T-helper 2 cell treated with Interferon-gamma antibody and Interleukin-4, amounts not matched to agents 100 ng/mL and 5 ng/mL, for 36 hours (primary cell): ENCODE measurements around the gene DCC. TPM values are rescaled to one million over a fixed set of nuclear protein-coding genes. Genes with fewer than 3 reads are reported as not detected.

ENCODE experiments used
- intact Hi-C: fragments of 100-400 bp; cut with micrococcal nuclease; formaldehyde crosslinking; loops from one replicate; pipeline ENCODE4 v1.15.1; 2023
- total RNA-seq: library from RNA; stranded (reverse); gene quantifications from 2 replicates; pipeline ENCODE4 v1.2.3, GENCODE V29; 2022

The DCC gene
- total RNA-seq, 1 donor from 2014 or later = not detected

DNA sequence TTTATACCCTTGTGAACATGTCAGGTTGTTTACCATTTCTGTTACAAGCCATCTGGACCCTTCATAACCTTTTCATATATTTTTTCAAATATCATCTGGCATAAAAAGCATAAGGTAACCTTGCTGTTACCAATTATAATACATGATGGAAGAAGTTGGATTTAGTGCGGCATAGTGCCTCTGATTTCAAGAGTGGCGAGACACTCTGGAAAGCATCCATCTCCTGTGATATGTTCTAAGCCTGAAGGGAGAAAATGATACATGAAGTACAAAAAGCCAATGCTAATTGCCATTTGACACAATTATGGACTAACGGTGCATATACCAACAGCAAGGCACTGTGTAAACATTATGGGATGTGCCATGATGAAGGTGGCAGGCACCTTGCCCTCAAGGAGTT lies 75.1 kb downstream of the DCC start:
- intact Hi-C loops = no loop called here

DNA sequence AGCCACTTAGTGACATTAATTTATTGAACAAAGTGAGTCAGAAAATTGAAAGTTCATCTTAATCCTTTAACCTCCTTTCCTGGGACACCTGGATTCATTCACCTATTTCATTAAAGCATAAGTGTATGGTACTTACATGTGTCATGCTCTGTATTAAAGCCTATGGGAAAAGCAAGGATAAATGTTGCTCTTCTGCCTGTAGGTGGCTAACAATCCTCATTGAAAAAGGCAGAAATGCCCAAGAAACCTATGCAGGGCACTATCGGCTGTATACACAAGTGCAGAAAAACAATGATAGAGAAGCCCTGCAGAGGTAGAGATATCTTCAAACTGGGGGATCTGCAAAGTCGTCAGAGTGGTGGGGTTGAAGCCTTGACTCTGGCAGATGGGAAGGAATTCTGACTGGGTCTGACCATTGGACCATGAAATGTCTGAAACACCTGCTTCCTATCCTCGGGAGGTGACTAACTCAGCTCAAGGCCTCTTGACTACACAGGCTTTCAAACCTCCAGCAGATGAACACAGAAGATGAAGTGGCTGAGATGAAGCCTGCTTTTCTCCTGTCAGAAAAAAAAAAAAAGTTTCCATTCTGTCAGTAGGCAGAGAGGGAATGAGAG lies 83.1 kb downstream of the DCC start:
- intact Hi-C loops = no loop called here

DNA sequence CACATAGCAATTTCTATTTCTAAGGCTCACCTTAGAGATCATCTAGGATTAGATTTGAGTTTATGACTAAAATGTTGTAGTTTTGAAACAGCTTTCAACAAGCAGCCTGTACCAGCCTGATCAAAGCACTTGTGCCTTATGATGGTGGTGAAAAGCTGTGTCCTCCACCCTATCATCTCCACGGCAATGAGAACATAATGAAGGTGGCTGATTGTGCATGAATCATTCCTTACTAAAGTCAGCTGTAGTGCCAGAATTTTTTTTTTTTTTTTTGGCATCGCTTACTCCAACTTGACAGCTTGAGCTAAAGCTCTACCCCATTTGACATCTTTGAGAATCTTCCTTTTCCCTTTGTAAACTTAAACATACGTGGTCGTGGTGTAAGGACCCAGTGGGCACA lies 86.0 kb downstream of the DCC start:
- intact Hi-C loops = no loop called here

DNA sequence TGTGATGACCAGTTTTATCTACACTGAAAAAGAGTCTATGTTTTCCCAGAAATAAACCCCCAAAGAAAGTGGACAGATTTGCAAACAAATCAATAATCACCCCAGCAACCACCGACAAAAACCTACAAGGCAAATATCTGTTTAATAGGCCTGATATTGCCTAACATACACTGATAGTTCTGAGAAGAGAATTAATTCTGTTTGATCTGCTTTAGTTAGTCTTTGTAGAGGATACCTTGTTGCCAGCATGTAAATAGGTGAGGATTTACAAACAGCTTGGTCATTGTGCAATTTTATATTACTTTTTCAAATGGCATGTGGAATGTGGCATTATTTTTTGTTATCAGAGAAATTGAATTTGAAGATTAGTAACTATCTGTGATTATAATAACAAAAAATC lies 86.5 kb downstream of the DCC start:
- intact Hi-C loops = no loop called here

DNA sequence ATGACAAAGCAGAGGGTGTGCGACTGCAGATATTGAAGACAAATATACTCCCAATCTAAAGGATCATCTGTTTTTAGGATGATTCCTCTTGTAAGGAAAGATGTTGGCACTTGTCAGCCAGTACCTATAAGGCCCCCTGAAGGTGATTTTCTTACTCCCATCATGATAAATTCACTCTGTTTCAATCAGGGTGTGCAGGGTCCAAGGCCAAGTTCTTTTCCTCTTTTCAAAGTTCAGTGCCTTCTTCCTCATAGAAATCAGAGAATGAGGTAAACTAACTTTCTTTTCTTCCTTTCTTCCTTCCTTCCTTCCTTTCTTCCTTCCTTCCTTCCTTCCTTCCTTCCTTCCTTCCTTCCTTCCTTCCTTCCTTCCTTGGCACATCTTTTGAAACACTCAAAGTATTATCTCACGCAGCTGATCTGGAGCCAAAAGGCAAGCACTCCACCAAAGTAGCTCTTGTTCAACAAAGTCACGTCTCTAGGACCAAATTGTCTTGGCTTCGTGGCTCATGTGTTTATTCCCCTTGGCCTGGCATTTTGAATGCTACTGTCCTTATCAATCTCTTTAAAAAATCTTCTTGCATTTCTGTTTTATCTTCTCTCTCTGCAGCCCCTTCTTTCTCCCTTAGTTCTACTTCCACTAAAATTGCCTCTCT lies 87.7 kb downstream of the DCC start:
- intact Hi-C loops = no loop called here

DNA sequence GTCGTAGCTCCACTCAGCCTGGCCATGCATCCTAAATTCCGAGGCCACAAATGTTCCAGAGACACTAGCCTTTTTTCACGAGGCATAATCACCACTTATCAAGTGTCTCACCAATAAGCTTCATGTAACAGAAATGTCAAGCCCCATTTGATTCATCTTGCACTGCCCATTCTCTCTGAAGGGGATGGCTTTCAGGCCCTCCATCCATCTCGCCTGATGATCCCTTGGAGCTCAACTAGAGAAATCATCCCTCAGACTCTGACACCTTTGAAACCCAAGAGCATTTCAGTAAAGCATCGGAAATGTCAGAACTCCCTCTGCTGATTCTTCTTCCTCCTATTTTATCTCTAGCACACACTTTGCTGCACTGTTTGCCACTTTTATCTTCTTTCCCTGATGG lies 91.7 kb downstream of the DCC start:
- intact Hi-C loops = no loop called here

DNA sequence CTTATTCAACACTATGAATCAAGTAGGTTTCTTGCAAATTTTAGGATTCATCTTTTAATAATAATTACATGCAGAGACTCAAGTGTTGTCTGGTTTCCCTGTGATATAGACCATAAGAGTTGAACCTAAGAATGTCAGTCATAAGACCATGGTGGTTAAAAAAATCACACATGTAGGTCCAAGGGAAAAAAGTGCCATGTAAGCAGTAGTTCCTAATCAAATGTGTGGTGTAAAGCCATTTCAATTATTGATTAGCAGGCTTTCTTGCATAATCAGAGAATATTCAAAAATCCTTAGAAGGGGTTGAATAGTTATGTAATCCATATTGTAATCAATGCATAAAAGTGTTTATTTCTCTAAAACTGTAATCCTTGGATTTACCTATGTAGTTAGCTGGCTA lies 93.8 kb downstream of the DCC start:
- intact Hi-C loops = no loop called here

DNA sequence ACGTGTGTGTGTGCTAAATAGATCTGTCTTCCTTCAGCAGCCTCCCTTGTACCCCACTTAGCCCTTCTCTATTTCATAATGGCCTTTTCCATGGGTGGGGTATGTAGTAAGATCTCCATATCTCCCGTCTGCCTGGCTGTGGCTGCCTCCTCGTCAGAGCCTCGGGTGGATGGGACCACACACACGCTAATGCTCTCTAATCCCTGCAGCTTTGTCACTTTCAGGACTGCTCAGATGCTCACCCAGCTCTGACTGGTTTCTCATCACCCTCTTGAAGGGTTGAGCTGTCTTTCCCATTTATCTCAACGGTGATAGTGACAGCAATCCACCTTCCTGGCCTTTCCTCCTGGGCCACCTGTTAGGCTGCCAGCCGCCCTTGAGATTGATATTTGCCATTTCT lies 95.3 kb downstream of the DCC start:
- intact Hi-C loops = no loop called here

DNA sequence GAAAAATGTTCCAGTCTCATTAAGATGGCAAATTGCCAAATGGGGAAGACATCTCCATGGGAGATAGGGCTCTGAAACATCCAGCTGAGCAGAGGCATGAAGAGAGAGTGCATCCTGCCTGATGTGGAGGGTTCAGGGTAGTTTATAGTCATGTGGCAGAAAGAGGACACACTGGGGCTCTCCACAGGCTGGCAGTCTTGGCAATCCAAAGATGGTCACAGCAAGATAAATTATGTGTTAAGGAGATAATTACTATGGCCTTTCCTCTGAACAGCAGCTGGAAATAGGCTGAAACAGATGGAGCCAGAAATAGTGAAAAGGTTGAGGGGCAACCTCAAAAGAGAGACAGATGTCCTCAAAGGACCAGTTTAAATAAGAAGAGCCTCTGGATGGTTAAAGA lies 97.2 kb downstream of the DCC start:
- intact Hi-C loops = no loop called here

DNA sequence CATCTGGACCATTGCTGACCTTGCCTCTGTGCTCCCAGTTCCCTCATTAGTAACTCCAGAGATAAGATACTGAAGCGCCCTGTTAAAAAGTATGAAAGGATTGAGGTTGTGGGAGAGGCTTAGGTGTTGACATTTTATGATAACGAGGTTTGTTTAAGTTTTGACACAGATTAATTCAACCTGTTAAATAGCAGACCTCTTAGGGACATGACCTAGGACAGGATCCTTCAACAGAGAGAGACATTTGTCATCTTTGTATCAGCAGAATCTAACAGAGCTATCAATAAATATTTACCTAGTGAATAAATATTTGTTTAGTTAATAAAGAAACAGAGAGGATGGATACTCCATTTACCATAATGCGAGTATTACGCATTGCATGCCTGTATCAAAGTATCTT lies 99.5 kb downstream of the DCC start:
- intact Hi-C loops = no loop called here

DNA sequence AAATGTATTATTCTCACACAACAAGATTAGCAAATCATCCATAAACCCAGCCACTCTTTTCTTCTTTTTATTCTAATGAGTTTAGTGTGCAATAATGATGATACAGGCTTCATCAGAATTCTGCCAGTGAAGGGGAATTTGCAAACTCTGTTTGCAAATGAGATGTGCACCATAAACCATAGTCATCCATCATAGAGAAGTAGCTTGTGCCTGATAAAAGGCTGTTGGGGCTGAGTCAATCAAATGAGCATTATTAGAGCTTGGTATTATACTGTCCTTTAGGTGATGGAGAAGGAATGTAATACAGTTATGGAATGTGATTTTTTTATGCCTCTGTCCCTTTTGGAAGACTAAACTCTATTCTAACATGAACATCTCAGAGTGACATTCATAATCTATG lies 101.8 kb downstream of the DCC start:
- intact Hi-C loops = no loop called here

DNA sequence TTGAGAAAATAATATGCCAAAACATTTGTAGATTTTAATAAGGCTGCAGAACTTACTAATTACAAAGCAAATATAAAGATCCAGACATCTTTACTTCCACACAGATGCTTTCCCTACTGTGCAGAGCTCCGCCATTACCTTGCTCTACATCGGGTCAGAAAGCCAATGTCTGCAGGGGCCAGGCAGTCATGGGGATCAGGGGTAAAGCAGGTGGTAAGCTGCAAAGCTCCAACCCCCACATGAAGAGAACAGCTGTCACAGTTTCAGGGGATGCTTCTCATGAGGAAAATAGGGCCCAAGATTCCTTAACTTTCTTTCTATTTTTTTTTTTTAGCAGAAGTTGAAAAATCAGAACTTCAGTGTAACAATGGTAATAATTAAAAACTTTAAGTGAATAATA lies 102.7 kb downstream of the DCC start:
- intact Hi-C loops = no loop called here

DNA sequence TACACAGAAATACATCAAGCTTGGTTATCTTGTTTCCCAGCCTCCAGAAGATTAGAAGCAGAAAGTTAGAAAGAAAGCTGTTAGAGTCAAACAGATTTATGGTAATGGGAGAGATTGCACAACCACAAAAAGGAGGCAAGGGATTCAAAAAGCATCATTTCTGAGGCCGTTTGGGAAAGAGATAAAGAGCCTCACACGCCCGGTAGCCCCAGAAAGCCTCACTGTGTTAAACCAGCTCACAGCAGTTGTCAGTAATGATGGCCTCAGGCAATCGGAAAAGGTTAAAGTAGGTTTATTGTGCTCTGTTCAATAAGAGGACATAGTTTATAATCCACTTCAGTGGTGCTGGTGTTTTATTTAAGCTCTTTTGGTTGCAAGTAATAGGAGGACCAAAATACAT lies 111.3 kb downstream of the DCC start:
- intact Hi-C loops = no loop called here

DNA sequence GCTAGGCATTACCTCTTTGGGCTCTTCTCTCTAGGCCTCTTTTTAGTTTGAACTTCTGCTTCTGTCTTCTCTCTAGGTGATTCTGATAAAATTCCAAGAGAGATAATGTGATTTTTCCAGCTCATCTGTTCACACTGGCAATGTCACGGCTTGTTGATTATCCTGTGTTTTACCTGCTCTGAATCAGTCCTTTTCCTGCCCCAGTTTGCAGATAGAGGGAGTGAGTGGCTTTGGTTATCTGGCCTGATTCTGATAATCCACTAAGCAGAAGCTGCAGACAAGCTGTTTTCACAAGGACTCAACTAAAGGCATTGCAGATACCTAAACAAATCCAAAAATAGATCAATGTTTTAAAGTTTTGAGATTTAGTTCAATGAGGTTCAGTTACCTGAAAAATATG lies 111.9 kb downstream of the DCC start:
- intact Hi-C loops = no loop called here

DNA sequence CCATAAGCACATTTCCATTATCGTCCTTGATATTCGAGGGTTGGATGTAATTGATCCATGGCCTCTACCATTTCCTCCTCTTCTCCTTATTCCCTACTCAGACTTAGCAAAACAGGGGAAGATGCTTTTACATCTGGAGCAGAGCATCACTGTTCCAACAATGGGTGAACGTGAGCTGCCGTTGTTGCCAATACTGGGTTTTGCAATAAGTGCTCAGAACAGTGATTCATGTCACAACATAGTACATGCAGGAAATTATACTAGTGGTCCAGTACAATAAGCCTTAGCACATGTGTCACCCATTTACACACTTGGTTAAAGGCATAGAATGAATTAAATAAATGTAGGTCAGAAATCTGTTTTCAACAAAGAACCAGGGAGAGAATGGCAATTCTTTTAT lies 112.4 kb downstream of the DCC start:
- intact Hi-C loops = no loop called here

DNA sequence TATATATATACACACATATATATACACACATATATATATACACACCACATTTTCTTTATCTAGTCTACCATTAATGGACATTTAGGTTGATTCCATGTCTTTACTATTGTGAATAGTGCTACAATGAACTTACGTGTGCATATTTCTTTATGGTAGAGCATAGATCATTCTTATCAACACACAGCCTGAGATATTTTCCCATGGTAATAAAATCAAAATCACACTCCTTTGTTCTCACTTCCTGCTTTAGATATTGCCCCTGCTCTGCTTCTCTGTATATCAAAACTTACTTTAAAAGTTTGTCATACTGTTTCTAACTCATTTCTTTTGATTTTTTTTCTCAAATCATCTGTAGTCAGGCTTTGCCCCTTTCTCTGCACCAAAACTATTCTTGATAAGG lies 119.9 kb downstream of the DCC start:
- intact Hi-C loops = no loop called here

DNA sequence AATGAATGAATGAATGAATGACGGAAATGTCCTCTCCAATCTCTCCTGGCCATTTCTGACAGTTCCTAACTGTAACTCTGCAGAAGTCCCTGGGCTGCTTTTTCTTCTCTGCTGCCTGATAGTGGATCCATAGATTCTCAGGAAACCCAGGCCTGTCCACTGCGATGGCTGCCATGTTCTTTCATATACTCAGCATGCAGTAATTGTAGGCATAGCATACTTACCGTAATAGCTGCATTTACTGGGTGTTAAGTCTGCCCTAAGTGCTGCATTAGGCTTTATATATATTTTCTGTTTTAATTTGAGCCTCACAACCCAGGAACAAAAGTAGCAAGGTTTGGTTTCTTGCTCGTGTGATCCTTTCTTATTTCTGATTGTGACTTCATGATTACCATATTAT lies 122.9 kb downstream of the DCC start:
- intact Hi-C loops = no loop called here

DNA sequence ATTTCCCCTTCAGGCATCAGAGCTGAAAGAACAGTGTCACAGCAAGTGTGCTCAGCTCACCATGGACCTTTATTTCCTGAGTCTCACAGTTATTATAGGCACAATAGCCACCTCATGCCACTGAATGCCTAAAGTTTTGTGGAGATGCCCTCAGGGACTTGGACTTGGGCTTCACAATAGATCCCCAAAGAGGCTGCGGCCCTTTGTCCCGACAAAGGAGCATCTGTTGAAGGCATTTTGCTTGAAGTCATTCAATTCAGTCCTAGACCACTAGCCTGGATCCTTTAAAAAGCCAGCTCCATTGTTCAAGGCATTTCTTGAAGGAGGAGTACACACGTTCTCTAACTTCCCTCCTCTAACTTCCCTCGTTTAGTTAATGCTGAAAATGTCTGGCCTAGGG lies 125.4 kb downstream of the DCC start:
- intact Hi-C loops = no loop called here

DNA sequence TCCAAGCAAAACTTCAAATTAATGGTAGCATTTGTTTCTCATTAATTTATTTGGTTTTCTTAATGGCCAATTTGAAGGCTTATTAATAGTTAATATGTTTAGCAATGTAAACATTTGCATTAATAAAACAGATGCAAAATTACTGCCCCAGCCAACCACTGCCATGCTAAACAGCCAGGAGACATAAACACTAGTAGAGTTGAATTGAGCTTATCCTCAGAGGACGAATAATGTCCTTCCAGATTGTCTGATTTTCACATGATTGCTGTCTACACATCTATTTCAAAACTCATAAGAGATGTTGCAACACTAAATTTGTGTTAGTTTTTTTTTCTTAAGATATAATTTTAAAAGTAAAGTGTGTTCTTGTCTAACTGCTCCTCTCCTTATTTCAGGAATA lies 128.5 kb downstream of the DCC start:
- intact Hi-C loops = no loop called here

DNA sequence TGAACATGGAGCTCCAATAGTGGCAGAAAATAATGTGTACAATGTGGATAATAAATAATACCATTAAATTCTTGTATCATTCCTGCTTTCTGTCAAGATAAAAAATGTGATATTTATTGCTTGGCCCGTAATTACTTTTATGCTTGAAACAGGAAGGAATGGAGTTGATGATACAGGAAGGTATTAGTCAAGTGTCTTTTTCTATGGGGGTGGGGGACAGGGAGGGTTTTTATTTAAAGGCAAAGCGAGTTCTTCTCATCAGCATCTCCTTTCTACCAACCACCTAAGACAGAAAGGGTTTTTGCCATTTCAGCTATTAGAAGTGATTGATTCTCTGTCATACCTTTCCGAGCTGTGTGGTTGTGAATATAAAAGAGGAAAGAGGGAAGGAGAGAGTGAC lies 135.3 kb downstream of the DCC start:
- intact Hi-C loops = no loop called here

DNA sequence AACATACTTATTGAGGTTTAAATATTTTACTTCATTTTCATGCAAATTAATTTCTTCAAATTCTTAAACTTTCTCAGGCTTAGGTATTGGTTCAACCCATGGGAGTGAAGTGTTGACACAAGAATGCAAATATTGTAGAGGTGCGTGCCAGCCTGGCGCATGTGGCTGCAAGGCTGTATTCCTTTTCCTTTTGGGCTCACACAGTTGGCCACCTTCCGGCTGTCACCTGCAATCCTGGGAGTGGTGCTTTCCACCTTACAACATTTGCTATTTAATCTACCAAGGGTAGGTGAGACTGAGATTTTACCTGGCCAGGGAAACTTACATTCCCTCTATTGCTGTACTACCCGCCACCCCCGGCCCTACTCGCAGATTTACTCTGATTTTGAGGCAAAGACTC lies 141.1 kb downstream of the DCC start:
- intact Hi-C loops = no loop called here

DNA sequence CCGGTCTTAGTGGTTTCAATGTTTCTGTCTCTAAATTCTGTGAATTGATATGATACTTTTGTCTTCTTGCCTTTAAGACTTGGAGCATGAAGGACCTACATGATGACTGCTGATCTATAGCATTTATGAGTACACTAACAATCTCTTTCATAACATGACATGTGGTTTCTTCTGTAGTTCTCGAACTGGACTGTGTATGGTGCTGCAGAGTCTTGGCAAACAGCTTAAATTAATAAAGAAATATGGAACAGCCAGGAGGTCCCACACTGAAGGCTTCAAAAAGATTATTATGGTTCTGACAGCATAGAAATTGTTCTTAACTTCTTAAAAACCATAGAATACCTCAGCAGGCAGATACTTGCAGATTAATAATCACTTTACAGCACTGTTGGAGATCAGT lies 145.0 kb downstream of the DCC start:
- intact Hi-C loops = no loop called here

DNA sequence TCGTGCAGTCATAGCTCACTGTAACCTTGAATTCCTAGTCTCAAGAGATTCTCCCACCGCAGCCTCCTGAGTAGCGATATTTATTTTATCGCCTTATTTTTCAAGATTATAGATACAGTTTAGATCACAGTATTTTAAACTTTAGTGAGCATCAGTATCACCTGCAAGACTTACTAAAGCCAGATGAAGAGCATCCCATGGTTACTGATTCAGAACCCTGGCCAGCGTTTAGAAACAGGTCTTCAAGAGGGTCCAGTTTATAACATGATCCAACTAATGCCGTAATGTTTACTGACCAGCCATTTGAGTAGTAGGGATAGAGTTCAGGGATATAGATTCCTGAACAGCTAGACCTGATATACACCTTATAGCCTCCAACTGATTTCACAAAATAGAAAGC lies 146.1 kb downstream of the DCC start:
- intact Hi-C loops = no loop called here
